Measurements from ENCODE around the gene MRM2.

Gene MRM2

DNA sequence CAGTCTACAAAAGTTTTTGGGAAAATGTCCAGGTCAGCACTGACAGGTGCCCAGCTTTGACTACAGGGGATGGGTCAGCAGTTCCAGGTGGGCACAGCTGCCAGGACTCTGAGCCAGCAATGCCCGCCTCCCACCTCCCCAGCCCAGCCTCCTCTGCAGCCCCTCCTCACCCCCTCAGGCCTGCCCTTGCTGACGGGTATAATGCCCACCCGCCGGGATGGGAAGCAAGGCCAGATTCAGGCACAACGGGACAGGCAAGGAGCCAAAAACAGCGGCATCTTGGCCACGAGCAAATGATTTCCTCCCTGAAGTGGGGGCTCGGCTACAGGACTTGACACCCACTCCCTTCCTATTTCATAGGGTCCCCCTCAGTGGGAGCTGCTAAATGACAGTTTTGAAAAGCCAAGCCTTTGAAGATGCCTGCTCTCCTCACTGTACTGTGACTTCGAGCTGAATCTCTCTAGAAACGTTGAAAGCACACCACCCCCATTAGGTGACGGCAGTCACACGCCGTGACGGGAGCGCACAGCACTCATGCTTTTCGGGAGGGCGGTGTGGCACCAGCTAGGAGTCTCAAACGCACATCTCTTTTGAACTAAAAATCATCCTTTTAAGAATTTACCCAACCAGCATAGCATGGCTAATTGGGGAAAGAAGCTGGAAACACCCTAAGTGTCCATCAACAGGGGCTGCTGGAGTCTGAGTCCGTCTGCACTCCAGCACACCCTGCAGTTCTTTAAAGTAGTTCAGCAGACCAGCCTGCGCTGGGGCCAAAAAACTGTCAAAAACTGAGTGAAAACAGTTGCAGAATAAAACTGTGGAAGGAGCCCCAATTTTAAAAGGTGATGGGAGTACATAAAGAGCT, 38.9 kb downstream of the MRM2 start:
- no peak for DNase-seq (ENCODE audit: low spot score)

DNA sequence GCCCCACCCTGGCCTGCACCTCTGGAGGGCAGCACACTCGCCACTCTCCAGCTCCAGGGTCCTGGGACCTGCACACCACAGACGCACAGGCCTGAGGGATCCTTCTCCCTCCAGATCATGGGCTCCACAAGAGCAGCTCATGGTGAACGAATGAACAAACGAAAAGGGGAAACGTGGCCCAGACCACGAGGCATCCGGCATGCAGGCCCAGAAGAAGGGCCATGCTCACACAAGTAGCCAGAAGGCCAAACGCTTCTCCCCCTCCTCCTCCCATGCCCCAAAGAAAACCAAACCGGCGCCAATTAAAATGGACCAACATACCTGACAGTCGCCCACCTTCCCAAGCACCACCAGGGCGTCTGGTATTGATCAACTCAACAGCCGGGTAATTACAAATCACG, 39.6 kb downstream of the MRM2 start:
- no peak for DNase-seq (ENCODE audit: low spot score)

DNA sequence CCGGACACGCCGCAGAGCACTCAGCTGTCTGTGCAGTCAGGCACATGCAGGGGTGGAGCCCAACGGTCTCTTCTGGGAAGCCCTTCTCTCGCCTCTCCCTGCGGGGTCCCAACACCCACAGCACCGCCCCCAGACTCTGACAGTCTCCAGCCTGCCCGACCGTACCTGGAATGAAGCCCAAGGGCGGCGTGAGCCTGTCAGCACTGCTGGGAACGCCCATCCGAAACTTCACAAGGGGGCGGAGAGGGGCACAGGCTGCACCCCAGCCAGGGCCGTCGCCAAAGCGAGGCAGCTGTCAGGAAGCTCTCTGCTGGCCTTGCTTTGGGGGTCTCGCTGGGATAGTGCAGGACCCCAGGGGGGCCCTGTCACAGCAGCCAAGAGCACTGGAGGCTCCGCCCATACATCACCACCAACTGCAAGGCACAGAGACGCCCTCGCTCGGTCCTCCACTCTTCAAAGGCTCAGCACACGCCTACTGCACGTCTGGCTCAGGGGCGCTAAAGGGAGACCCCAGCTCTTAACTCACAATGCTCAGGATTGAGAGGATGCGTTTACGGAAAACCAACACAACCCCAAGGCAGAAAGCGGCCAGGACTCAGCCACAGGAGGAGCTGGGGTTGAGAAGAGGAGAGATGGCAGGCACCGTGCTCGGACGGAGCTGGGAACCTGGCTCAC, 40.2 kb downstream of the MRM2 start:
- DNase-seq (ENCODE audit: low spot score) = no peak

DNA sequence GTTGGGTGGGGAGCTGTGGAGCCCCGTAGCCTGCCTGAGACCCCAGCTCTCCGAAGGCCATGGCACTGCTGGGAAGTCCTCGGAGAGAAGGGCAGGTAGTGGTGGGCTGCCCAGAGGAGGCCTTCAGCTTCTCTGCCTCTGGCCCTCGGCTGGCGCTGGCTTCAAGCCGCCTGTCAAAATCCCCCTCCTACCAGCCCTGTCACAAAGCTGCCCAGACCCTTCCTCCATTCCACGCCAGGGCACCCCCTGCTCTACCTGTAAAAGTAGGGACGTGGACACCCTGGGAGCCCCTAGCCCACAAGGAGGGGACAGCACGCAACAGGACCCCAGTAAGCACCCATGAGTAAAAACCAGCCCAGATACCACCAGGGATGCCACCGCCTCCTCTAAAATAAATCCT, 40.9 kb downstream of the MRM2 start:
- no peak for DNase-seq (ENCODE audit: low spot score)

DNA sequence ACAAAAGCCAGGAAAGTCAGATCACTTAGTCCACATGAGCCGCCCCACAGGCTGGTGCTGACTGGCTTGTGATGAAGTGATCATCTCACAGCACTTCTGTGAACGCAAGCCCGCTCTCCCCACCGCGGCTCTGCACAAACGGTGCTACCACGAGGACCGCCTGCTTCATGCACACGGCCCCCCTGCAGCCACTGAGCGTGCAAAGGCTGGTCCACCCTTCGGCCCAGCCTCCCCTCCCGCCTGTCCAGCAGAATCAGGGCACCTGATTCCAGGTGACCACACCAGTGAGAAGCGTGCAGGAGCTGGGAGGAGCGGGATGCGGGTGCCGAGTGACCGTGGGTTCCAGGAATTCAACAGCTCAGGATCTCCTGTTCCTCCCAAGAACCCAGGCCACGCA, 41.4 kb downstream of the MRM2 start:
- no peak for DNase-seq (ENCODE audit: low spot score)

DNA sequence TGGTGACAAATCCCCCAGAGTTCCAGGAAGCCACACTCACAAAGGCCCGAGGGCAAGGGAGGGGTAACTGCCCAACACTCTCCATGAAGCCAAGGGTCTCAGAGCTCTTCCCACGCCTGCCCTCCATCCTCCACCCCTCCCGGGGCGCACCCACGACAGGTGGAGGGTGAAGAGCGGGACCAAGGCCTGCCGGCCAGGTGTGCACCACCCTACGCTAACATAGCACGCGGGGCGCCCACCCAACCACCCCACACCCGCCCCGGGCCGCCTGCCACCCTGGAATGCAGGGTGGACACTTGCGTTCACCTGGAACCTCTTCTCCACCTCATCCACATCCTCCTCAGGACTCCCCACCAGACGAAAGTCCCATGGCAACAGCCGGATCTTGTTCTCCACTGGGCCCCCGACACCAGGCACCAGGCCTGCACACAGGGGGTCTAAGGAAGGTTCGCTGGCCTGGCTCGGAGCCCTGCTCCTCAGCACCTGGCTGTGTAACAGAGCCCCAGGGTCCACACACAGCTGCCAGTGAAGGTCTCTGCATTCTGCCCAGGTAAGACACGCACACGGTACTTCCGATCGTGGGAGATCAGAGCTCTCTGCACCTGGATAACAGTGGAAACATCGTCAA, 41.9 kb downstream of the MRM2 start:
- DNase-seq (ENCODE audit: low spot score) = no peak

DNA sequence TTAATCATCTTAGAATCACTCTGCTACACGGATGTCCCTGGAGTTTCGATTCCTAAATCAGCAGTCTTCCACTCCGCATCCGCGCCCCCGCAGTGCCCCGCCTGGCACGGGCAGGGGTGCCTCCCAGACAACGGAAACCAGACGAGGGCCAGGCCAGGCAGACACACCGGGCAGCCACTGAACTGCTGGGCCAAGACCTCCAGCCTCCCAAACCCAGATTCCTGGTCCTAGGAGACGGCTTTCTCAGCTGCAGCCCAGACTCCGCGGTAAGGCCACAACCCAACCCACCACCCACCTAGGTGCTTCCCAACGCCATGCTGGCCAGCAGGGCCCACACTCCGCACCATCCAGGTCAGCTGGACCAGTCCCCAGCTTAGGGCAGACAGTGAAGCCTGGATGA, 42.5 kb downstream of the MRM2 start:
- no peak for DNase-seq (ENCODE audit: low spot score)

DNA sequence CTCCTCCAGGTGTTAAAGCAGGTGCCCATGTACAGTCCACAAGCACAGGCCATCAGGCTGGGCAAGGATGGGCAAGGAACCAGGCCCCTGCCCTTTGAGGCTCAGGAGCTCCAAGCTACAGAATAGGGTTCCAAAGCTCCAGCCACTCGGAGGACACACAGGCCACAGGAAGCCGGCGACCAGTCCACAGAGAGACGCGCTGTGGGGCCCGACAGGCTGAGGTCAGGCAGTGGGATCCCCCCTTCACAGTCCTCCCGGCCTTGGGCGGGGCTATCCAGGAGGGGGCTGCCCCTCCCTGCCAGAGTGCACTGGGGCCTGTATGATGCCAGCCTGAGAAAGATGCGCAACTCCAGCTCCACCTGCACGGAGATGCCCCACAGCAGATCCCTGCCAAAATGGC, 43.2 kb downstream of the MRM2 start:
- no peak for DNase-seq (ENCODE audit: low spot score)

DNA sequence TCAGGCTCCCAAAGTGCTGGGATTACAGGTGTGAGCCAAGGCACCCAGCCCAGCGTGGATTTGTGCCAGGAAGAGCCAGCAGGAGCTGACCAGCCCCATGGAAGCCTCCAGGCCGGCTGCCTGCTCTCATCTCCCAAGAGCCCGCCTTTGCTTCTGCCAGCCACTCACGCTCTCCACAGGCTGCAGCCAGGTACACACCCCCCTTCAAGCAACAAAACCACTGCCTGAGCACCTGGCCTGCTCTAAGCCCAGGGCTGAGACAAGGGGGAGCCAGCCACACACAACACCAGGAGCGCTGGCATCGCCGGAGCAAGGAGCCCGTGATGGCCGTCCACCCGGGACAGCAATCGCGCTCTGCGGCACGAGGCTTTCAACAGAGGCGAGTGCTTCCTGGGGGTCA, 43.8 kb downstream of the MRM2 start:
- DNase-seq (ENCODE audit: low spot score) = no peak

DNA sequence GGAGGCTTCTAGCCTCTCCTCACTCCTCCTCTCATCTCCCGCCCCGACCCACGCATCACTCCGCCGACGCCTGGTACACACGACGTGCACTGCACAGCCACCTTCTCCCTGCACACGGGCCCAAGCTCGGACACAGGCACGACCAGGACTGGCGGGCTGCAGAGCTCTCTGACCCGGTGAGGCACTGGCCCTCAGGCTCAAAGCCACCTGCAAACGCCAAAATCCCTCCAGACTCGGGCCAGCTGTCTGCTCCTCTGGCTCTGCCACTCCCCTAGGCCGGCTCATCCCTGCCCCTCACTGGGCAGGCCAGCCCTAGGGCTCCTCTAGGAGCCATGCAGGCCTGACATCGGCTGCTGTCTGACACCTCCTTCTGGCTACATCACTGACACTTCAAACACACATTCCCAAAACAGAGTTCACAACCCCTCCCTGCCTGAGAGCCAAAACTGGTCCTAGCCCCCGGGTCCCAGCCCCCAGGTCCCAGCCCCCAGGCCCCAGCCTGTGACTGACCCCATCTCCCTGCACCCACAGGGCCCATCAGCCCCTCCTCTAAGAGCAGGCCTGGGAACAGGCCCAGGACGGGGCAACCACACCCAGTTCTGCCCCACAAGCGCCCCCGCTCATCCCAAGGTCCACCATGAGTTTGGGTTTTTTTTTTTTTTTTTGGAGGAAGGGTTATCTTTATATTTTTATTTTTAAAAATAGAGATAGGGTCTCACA, 44.4 kb downstream of the MRM2 start:
- no peak for DNase-seq (ENCODE audit: low spot score)

DNA sequence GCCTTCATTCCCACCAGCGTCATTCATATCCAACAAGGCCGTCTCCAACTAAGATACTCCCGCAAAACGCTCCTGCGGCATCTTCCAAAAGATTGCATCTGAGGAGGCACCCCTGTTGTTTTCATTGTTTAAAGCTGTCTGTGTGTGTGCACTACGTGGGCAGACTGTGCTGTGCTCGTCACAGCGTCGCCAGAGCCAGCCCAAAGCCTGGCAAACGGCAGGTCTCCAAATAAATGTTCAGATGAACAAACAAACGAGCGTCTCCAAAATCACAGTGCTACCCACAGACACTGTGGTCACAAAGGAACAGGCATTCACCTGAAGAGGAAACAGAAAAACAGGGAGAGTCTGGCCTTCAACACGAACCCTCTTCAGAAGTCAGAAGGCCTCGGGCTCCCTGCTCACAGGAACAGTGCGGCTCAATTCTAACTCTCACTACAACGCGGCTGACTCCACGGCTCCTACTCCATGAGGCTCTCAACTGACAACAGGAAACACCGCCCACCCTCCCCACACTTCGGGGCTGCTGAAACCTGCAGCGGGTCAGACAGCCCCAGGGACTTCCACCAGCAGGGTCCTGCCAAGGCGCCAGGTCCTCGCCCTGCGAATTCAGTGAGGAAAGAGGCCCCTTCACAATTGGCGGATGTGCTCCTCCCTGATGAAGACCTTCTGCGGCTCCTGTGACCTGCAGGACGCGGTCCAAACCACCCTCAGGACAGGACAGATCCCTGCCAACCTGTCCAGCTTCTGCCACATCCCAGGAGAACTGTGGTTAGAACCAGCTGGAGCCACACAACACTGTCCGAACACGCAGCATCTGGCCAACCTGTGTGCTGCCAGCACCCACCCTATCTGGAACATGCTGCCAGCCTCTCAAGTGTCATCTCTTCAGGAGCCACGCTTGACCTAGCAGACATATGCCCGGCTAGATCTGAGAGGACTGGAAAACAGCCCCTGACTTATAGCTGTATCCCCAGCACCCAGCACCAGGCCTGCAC, 45.3 kb downstream of the MRM2 start:
- no peak for DNase-seq (ENCODE audit: low spot score)

DNA sequence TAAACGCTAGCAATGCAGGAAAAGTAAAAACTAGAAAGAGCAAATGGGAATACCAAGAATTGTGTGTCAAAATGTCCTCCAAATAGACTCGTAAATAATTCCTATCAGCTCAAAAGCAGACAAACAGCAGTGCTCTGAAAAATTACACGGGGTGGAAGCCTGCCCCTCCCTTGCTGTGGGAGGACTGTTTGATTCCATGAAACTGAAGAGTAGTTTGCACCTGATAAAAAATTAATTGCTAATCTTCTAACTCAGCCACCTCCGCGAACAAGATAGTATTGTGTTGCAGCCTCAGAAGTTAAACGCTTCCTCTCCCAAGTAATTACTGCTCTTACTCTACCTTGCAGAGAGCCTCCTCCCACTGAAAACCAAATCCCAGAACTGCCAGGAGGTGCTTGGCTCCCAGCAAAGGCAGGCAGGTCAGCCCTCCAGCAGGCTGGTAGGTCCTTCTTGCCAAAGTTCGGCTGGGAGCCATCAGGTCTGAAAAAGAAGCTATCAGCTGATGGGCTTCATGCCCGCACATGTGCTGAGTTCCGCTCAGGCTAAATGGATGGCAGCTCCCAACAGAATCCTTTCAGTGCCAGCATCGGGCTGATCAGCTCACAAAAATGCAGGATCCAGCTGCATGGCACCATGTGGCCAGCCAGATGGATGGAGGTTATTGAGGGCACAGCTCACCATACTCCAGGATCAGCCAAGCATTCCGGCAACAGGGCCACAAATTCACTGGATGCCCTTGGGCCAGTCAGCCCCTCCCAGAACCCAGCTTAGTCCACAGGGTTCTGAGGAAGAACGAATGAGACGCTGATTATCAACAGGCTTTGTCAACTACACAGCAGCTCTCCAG, 46.4 kb downstream of the MRM2 start:
- no peak for DNase-seq (ENCODE audit: low spot score)

DNA sequence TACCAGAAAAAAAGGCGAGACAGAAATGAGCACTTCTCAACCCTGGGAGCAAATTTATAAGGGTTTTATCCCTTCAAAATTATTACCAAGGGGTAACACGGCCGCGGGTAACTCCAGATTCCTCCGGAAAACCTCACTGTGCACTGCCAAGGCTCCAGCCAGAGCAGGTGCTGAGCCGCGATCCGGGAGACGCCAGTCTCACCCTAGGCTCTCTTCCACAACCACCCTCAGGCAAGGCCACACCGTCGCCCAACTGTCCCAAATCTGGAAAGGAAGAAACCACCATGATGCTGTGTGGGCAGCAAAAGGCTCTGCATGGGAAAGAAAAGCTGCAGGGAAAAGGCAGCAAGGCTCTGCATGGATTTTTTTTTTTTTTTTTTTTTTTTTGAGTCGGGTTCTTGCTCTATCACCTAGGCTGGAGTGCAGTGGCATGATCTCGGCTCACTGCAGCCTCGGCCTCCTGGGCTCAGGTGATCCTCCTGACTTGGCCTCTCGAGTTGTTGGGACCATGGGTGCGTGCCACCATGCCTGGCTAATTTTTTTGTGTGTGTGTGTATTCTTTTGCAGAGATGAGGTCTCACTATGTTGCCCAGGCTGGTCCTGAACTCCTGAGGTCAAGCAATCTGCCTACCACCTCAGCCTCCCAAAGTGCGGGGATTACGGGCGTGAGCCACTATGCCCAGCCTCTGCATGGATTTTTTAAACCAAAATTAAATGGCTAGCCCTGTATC, 48.3 kb downstream of the MRM2 start:
- no peak for DNase-seq (ENCODE audit: low spot score)

DNA sequence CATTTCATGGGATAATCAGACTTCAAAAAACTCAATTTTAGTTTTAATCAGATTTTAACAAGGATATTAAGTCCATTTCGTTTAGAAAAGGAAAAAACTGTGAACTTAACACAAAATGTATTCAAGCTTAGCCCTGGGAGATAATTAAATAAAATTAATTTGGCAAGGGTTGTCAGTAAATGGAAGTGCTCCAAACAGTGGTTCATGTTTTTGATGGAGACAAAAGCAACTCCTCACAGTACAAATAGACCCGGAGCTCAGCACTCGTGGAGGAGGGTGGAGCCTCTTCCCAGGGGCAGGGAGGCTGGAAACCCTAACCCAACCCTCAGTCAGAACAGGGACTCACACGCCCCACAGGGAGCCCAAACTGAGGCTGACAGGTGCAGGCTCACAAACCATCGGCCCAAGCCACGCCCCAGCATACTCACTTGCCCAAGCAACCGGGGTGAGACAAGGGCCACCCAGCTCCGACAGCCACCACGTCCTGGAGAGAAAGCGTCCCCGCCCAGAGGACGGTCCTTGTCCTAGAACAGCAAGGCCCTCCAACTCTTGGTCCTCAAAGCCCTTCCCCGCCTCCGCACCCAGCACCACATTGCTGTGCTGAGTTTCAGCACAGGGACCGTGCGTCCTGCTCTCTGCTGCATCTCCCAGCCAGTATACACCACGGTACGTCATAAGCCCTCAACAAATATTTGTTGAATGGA, 49.0 kb downstream of the MRM2 start:
- no peak for DNase-seq (ENCODE audit: low spot score)

DNA sequence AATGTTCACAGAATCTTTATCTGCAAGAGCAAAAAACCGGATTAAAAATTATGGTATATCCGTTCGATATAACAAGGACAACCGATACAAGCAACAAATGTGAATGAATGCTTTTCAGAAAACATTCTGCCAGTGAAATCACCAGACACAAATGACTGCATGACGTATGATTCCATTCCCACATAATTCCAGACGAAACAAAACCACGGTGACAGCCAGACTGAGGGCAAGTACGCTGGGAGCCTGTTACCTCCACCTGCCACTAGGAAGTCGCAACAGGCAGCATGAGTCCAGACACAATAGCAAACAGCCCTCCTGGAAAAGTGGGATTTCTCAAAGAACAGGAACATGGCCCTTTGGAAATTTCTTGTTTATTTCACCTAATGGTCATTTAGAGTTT, 51.0 kb downstream of the MRM2 start:
- no peak for DNase-seq (ENCODE audit: low spot score)

DNA sequence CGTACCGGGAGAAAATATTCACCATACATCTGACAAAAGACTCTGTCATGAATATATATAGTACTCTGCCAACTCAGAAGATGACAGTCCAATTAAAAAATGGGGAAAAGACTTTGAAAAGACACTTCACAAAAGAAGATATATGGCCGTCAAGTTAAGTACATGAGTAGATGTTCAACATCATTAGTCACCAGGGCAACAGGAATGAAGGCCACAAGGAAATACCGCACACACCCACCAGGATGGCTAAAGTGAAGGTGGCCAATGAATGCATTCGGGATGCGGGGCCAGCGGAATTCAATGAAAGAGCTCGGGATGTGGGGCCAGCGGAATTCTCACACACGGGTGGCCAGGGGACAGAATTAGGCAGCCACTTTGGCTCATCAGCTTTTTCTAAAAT, 51.5 kb downstream of the MRM2 start:
- no peak for DNase-seq (ENCODE audit: low spot score)

DNA sequence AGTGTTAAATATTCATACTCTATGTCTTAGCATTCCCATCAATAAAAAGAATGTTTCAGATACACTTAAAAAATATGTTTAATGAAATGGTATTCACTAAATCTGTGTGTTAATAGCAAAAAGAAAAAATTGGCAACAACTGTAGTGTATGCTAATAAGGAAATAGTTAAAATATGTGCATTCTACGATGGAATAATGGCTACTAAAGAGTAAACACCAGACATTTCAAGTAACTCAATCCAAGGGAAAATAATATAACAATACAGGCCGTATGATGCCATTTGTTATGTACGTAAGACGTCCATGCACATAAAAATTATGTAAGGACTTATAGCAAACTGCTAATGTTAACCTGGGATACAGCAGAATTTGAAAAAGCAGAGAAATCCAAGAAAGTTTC, 55.8 kb downstream of the MRM2 start:
- no peak for DNase-seq (ENCODE audit: low spot score)

DNA sequence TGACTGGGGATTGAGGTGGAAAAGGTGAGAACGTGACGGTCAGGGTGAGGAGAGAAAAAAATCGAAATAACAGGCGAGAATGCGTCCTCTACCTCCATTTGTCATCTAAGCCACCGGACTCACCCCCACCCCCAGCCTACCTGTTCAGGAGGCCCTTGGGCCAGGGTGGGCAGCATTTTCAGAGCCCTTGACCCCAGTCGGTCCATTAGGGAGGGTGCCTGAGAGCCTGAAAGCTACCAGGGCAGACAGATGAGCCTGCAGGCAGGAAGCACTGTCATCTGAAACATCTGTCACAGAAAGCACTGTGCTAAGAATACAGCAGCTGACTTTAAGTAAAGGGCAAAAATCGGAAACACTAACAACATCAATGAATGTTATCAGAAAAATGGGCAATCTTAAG, 56.3 kb downstream of the MRM2 start:
- no peak for DNase-seq (ENCODE audit: low spot score)
